Neuronal stem cell (in vitro differentiated cells): Measurements from ENCODE around the gene SPPL3.

Experiments used
- DNase-seq: peaks from one replicate; pipeline ENCODE4 v3.0.0-alpha.2; 2013; ENCODE audit warnings: low spot score
- H2AFZ ChIP-seq: one replicate; pipeline ENCODE4 v1.6.1; 2013; ENCODE audit warnings: mild to moderate bottlenecking, low read length, inconsistent platforms
- H2AK5ac ChIP-seq: 2 replicates; pipeline ENCODE4 v1.6.1; 2013; ENCODE audit warnings: low read depth, mild to moderate bottlenecking, inconsistent platforms, low read length, moderate library complexity, mixed read lengths
- H2BK120ac ChIP-seq: 2 replicates; pipeline ENCODE4 v1.6.1; 2013; ENCODE audit warnings: low read depth, mild to moderate bottlenecking, inconsistent platforms, low read length, moderate library complexity, mixed read lengths
- H2BK12ac ChIP-seq: one replicate; pipeline ENCODE4 v1.6.1; 2013; ENCODE audit warnings: low read length, inconsistent platforms
- H2BK15ac ChIP-seq: 2 replicates; pipeline ENCODE4 v1.6.1; 2013; ENCODE audit warnings: mild to moderate bottlenecking, low read length, inconsistent platforms, mixed read lengths
- H2BK5ac ChIP-seq: one replicate; pipeline ENCODE4 v1.6.1; 2013; ENCODE audit warnings: inconsistent platforms, mild to moderate bottlenecking, low read length, moderate library complexity
- H3K14ac ChIP-seq: one replicate; pipeline ENCODE4 v1.6.1; 2013; ENCODE audit warnings: low read length, inconsistent platforms
- H3K18ac ChIP-seq: 2 replicates; pipeline ENCODE4 v1.6.1; 2013; ENCODE audit warnings: low read length, inconsistent platforms
- H3K23ac ChIP-seq: 2 replicates; pipeline ENCODE4 v1.6.1; 2013; ENCODE audit warnings: low read depth, mild to moderate bottlenecking, mixed read lengths, low read length, inconsistent platforms; ENCODE audit not compliant: poor library complexity
- H3K27ac ChIP-seq: replicated peaks from 3 replicates; pipeline ENCODE4 v1.5.1; 2013; ENCODE audit warnings: low read length, inconsistent platforms
- H3K27me3 ChIP-seq, 3 experiments: 2 replicates each; pipeline ENCODE4 v1.6.1; 2013; ENCODE audit warnings: low read length in 3 of 3, mild to moderate bottlenecking in 2 of 3, inconsistent platforms in 1 of 3, low read depth in 1 of 3, mixed read lengths in 1 of 3, moderate library complexity in 1 of 3; ENCODE audit not compliant: control insufficient read depth in 3 of 3, insufficient read depth in 3 of 3
- H3K36me3 ChIP-seq, 2 donors: replicated peaks in 1 of 2; 2 replicates each; pipeline ENCODE4 v1.6.1; 2013; ENCODE audit warnings: low read length in 2 of 2; ENCODE audit not compliant: control insufficient read depth in 2 of 2, insufficient read depth in 2 of 2
- H3K4ac ChIP-seq: 2 replicates; pipeline ENCODE4 v1.6.1; 2013; ENCODE audit warnings: inconsistent platforms, mild to moderate bottlenecking, low read length, moderate library complexity
- H3K4me1 ChIP-seq, 2 donors: 1 replicate in 1 of 2; 2 replicates in 1 of 2; pipeline ENCODE4 v1.6.1; 2013; ENCODE audit warnings: low read length in 2 of 2, low read depth in 1 of 2; ENCODE audit not compliant: control insufficient read depth in 2 of 2, insufficient read depth in 1 of 2
- H3K4me2 ChIP-seq: one replicate; pipeline ENCODE4 v1.6.1; 2013; ENCODE audit warnings: mild to moderate bottlenecking, low read length, inconsistent platforms; ENCODE audit not compliant: insufficient read depth, poor library complexity, severe bottlenecking
- H3K4me3 ChIP-seq, 2 donors: 2 replicates each; pipeline ENCODE4 v1.5.1; 2013; ENCODE audit warnings: low read length in 2 of 2, mild to moderate bottlenecking in 2 of 2, inconsistent platforms in 1 of 2, moderate library complexity in 1 of 2
- H3K79me1 ChIP-seq: one replicate; pipeline ENCODE4 v1.6.1; 2013; ENCODE audit warnings: low read depth, mild to moderate bottlenecking, inconsistent platforms, low read length, moderate library complexity
- H3K9ac ChIP-seq: one replicate; pipeline ENCODE4 v1.6.1; 2013; ENCODE audit warnings: mild to moderate bottlenecking, low read depth, low read length, inconsistent platforms; ENCODE audit not compliant: poor library complexity
- H3K9me3 ChIP-seq, 2 donors: replicated peaks in 1 of 2; 2 replicates each; pipeline versions ENCODE3 to v1.6.1; 2013; ENCODE audit warnings: low read length in 2 of 2, mild to moderate bottlenecking in 2 of 2, inconsistent platforms in 1 of 2, low read depth in 1 of 2, mixed read lengths in 1 of 2, moderate library complexity in 1 of 2; ENCODE audit not compliant: control insufficient read depth in 2 of 2, insufficient read depth in 1 of 2
- H4K8ac ChIP-seq: one replicate; pipeline ENCODE4 v1.6.1; 2013; ENCODE audit warnings: low read depth, mild to moderate bottlenecking, inconsistent platforms, low read length, moderate library complexity
- H4K91ac ChIP-seq: one replicate; pipeline ENCODE4 v1.6.1; 2013; ENCODE audit warnings: low read length, low read depth, mild to moderate bottlenecking, inconsistent platforms; ENCODE audit not compliant: poor library complexity
- WGBS, 2 donors: extraction: QIAGEN DNeasy Blood & Tissue Kit; methylation state at CpG; one replicate each; pipeline ENCODE4 v1.1.7; 2013; ENCODE audit warnings: missing lambda C conversion rate in 2 of 2, mixed read lengths in 1 of 2; ENCODE audit not compliant: insufficient read length in 2 of 2, insufficient replicate concordance in 1 of 2; ENCODE audit errors: extremely low coverage in 2 of 2; 5-methylcytosine and 5-hydroxymethylcytosine counted together

The SPPL3 gene

DNA sequence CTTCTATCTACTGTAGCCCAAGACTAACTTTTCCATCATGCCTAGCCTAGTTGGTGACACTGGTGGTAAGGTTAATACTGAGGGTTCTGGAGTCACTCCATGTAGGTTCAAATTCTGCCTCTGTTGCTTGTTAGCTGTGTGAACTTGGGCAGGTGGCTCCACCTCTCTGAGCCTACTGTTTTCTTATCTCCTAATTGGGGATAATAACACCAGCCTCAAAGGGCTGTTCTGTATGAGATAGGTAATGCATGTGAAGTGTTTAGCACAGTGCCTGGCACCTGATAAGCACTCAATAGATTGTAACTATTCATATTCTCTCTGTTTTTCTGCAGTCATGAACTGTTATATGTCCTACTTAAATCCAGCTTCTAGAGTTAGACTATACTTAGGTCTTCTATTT lies 17.5 kb upstream of the SPPL3 start:
- DNase-seq = no peak
- Histone ChIP-seq H3K18ac (no peak overlapping the region), H3K36me3 (no peaks in the 10 kb centered on the region), H3K23ac (no peak overlapping the region), H2BK15ac (no peak overlapping the region), H2BK120ac (no peak overlapping the region), H2BK5ac (no peak overlapping the region), H2AK5ac (no peak overlapping the region), H3K79me1 (no peaks in the 10 kb centered on the region), H3K4ac (no peak overlapping the region), H4K8ac (no peak overlapping the region), H4K91ac (no peak overlapping the region), H3K14ac (no peak overlapping the region), H3K27ac (no peak overlapping the region), H3K9me3 (no peaks in the 10 kb centered on the region), H2BK12ac (no peak overlapping the region), H3K4me1 (no peaks in the 10 kb centered on the region), H2AFZ (no peak overlapping the region), H3K9ac (no peak overlapping the region), H3K4me2 (no peak overlapping the region), H3K4me3 (no peak overlapping the region), H3K27me3 (no peaks in the 10 kb centered on the region)

DNA sequence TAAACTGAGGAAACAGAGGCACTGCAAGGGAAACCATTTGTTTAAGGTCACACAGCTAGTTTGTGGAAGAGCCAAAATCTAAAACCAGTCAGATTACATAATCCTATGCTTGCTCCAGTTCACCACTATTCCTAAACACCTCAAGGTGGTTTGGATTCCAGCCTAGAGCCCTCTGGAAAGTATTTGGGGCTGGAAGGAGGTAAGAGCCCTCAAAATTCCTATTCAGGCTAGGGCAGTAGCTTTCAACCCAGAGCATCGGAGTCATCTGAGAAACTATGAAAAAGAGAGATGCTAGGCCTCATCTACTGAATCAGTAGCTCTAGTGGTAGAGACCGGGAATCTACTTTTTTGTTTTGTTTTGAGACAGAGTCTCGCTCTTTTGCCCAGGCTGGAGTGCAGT lies 16.0 kb upstream of the SPPL3 start:
- Histone ChIP-seq H3K4me1 (no peaks in the 10 kb centered on the region), H3K4me3 (no peak overlapping the region), H3K27ac (no peak overlapping the region), H3K4me2 (no peak overlapping the region), H3K9me3 (no peaks in the 10 kb centered on the region), H2AFZ (peak overlapping the region; percentile 45), H3K4ac (no peak overlapping the region), H2BK120ac (no peak overlapping the region), H2BK15ac (no peak overlapping the region), H2BK5ac (no peak overlapping the region), H3K18ac (no peak overlapping the region), H3K9ac (no peak overlapping the region), H3K79me1 (no peaks in the 10 kb centered on the region), H2AK5ac (no peak overlapping the region), H4K91ac (no peak overlapping the region), H3K14ac (no peak overlapping the region), H3K23ac (no peak overlapping the region), H2BK12ac (no peak overlapping the region), H4K8ac (no peak overlapping the region), H3K36me3 (no peaks in the 10 kb centered on the region), H3K27me3 (no peaks in the 10 kb centered on the region)
- DNase-seq = no peak
- WGBS, 2 donors = no CpG with 5 or more reads among the region's 3 CpGs

GRCh38 chr12:120917748-120918147 lies 13.6 kb upstream of the SPPL3 start:
- Histone ChIP-seq H4K91ac (no peak overlapping the region), H2AFZ (no peak overlapping the region), H3K4me1 (no peaks in the 10 kb centered on the region), H3K9ac (no peak overlapping the region), H2AK5ac (no peak overlapping the region), H4K8ac (no peak overlapping the region), H3K18ac (no peak overlapping the region), H3K4me3 (no peak overlapping the region), H2BK120ac (no peak overlapping the region), H3K4ac (no peak overlapping the region), H3K79me1 (no peaks in the 10 kb centered on the region), H3K23ac (no peak overlapping the region), H3K4me2 (no peak overlapping the region), H2BK12ac (no peak overlapping the region), H2BK5ac (no peak overlapping the region), H3K27me3 (no peaks in the 10 kb centered on the region), H3K14ac (no peak overlapping the region), H3K9me3 (peaks cover 0 to 2% of the 10 kb centered on the region in 2 donors), H2BK15ac (no peak overlapping the region), H3K27ac (no peak overlapping the region), H3K36me3 (no peaks in the 10 kb centered on the region)
- DNase-seq = no peak
- WGBS, 2 donors = no CpG with 5 or more reads among the region's 2 CpGs

GRCh38 chr12:120916561-120916960 lies 12.4 kb upstream of the SPPL3 start:
- no peak for DNase-seq
- Histone ChIP-seq H3K9me3 (peaks cover 0 to 2% of the 10 kb centered on the region in 2 donors), H2BK120ac (no peak overlapping the region), H3K14ac (no peak overlapping the region), H3K23ac (no peak overlapping the region), H3K27ac (no peak overlapping the region), H2AK5ac (no peak overlapping the region), H2BK5ac (no peak overlapping the region), H3K4ac (no peak overlapping the region), H3K4me2 (no peak overlapping the region), H4K8ac (no peak overlapping the region), H2BK15ac (no peak overlapping the region), H2BK12ac (no peak overlapping the region), H3K79me1 (no peaks in the 10 kb centered on the region), H3K27me3 (no peaks in the 10 kb centered on the region), H3K18ac (no peak overlapping the region), H3K36me3 (no peaks in the 10 kb centered on the region), H2AFZ (no peak overlapping the region), H3K4me1 (no peaks in the 10 kb centered on the region), H4K91ac (no peak overlapping the region), H3K4me3 (no peak overlapping the region), H3K9ac (no peak overlapping the region)
- no CpG with 5 or more reads among the region's 14 CpGs for WGBS, 2 donors
